ENCODE measurements around the gene NHLRC4. TPM values are rescaled to one million over a fixed set of nuclear protein-coding genes. Genes with fewer than 3 reads are reported as not detected.

Gene NHLRC4
- total and polyA plus RNA-seq, 2 of the 13 experiments (the other 11 are each of a cell fraction or from before 2014, with no cell fraction given) = 0.40 to 0.59 TPM

- TF ChIP-seq SIN3A (IDR thresholded peaks at IDR 0.05; ENCODE audit: borderline replicate concordance, low read depth, low read length) (peak; percentile 19; the same call in 1 of the 2 replicates), HOXA5 (CRISPR knock-in tag; IDR thresholded peaks at IDR 0.05) (peak; percentile 57; the same call in 1 of the 2 replicates), HNRNPLL (IDR thresholded peaks at IDR 0.05; ENCODE audit: low read depth, low read length, poor library complexity, severe bottlenecking) (peak; percentile 93), BRD4 (CRISPR knock-in tag; IDR thresholded peaks at IDR 0.05) (peak; percentile 44; the same call in 1 of the 2 replicates), ZNF33B (CRISPR knock-in tag; IDR thresholded peaks at IDR 0.05) (no peak), ZFY (CRISPR knock-in tag; IDR thresholded peaks at IDR 0.05) (peak; percentile 46), ZNF768 (CRISPR knock-in tag; IDR thresholded peaks at IDR 0.05) (peak; percentile 47; the same call in 1 of the 2 replicates), ZSCAN21 (CRISPR knock-in tag; IDR thresholded peaks at IDR 0.05; ENCODE audit: borderline replicate concordance) (peak; percentile 30; the same call in 1 of the 2 replicates), NCOA2 (CRISPR knock-in tag; IDR thresholded peaks at IDR 0.05) (0 out of 2 replicates have a peak, but pooled peaks have one; percentile 10), ZMAT3 (CRISPR knock-in tag; conservative IDR thresholded peaks at IDR 0.05) (peak; percentile 33; the same call in 1 of the 2 replicates), KLF6 (CRISPR knock-in tag; IDR thresholded peaks at IDR 0.05) (0 out of 2 replicates have a peak, but pooled peaks have one; percentile 49), PHB2 (IDR thresholded peaks at IDR 0.05; ENCODE audit: partially characterized antibody) (no peak), ZNF883 (CRISPR knock-in tag; IDR thresholded peaks at IDR 0.05; ENCODE audit: not compliant biosample characterization) (peak; percentile 16), ZNF335 (CRISPR knock-in tag; IDR thresholded peaks at IDR 0.05) (peak; percentile 27; the same call in 1 of the 2 replicates), HNRNPL (IDR thresholded peaks at IDR 0.05; ENCODE audit: low read depth, low read length) (peak; percentile 78), ZBTB20 (CRISPR knock-in tag; IDR thresholded peaks at IDR 0.05; ENCODE audit: borderline replicate concordance, low read depth) (peak; percentile 48; the same call in 1 of the 2 replicates), PHF8 (CRISPR knock-in tag; IDR thresholded peaks at IDR 0.05) (peak; percentile 68), ZBTB14 (CRISPR knock-in tag; IDR thresholded peaks at IDR 0.05) (0 out of 2 replicates have a peak, but pooled peaks have one; percentile 17), ZNF839 (CRISPR knock-in tag; IDR thresholded peaks at IDR 0.05; ENCODE audit: borderline replicate concordance) (0 out of 2 replicates have a peak, but pooled peaks have one; percentile 40), THRA (CRISPR knock-in tag; IDR thresholded peaks at IDR 0.05; ENCODE audit: borderline replicate concordance) (peak; percentile 54; the same call in 1 of the 2 replicates), JDP2 (CRISPR knock-in tag; IDR thresholded peaks at IDR 0.05; ENCODE audit: borderline replicate concordance) (no peak), ZFP36L1 (CRISPR knock-in tag; IDR thresholded peaks at IDR 0.05) (0 out of 2 replicates have a peak, but pooled peaks have one; percentile 30)
- TF ChIP-seq, protein P1, sequence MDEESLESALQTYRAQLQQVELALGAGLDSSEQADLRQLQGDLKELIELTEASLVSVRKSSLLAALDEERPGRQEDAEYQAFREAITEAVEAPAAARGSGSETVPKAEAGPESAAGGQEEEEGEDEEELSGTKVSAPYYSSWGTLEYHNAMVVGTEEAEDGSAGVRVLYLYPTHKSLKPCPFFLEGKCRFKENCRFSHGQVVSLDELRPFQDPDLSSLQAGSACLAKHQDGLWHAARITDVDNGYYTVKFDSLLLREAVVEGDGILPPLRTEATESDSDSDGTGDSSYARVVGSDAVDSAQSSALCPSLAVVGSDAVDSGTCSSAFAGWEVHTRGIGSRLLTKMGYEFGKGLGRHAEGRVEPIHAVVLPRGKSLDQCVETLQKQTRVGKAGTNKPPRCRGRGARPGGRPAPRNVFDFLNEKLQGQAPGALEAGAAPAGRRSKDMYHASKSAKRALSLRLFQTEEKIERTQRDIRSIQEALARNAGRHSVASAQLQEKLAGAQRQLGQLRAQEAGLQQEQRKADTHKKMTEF (CRISPR knock-in tag; IDR thresholded peaks at IDR 0.05) = no peak
- TF ChIP-seq, protein P2, sequence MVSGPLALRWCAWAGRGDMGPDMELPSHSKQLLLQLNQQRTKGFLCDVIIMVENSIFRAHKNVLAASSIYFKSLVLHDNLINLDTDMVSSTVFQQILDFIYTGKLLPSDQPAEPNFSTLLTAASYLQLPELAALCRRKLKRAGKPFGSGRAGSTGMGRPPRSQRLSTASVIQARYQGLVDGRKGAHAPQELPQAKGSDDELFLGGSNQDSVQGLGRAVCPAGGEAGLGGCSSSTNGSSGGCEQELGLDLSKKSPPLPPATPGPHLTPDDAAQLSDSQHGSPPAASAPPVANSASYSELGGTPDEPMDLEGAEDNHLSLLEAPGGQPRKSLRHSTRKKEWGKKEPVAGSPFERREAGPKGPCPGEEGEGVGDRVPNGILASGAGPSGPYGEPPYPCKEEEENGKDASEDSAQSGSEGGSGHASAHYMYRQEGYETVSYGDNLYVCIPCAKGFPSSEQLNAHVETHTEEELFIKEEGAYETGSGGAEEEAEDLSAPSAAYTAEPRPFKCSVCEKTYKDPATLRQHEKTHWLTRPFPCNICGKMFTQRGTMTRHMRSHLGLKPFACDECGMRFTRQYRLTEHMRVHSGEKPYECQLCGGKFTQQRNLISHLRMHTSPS (CRISPR knock-in tag; IDR thresholded peaks at IDR 0.05; ENCODE audit: low read depth) = peak; percentile 50; the same call in 1 of the 2 replicates
Measured at GRCh38 chr16:528111-529011, 38.4 kb upstream of the NHLRC4 start (continued).
